Bladder microvascular endothelial cell (primary cell): Measurements from ENCODE around the gene ZNF782. TPM values are rescaled to one million over a fixed set of nuclear protein-coding genes. Genes with fewer than 3 reads are reported as not detected.

Experiments
- total RNA-seq: library from RNA; depleted of rRNA; stranded (reverse); fragments of >200 nt; gene quantifications from 2 replicates; pipeline ENCODE4 v1.2.3, GENCODE V29; 2014

ZNF782 gene
- 1.8 and 4.7 TPM in 2 replicates for total RNA-seq

DNA sequence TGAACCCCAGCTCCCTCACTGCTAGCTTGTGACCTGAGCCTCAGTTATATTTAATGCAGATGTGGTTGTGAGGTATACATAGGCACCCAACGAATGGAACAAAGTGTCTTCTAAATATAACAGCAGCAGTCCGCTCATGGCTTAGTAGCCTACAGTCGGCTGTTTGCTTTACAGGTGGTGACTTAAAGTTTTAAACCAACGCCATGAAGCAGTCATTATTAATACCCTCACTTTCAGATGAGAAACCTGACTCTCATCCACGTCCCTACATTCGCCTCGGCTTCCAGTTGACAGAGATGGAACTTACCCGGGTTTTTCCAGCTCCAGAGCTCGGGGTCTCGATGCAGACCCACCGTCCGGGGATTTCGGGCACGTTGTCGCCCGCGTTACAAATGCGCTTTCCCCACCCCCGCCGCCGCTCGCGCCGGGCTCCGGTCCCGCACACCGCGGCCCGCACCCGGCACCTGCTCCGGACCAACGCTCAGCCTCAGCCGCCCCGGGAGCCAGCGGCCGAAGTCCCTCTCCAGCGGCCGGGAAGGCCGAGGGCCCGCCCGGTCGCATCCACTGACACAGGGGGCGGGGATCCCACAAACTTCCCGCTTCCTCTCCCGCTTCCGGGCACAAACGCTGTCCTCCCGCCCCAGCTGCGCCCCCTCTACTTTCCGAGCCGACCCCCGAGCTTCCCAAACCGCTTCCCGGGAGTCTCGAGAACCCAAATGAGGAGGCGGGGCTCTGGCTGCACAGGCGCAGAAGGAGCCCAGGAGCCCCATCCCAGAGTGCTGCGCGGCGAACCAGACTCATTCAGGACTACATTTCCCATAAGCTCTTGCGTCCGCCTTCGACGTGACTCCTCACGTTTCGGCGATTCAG is at the start of gene ZNF782:
TSS of gene ZNF782 (minus strand) at position 734 of the 870 bp plus-strand sequence. CDS start 2,553 bp downstream, outside the sequence.

Other genes with a start within 250 kb of the ZNF782 start
- gene CDC14B, start 234.7 kb downstream of the ZNF782 start, total RNA-seq, result 0.81 and 10.7 TPM in 2 replicates
- gene PRXL2C, start 199.2 kb downstream of the ZNF782 start, total RNA-seq, result 15.0 and 20.6 TPM in 2 replicates
- gene ZNF510, start 76.4 kb downstream of the ZNF782 start, total RNA-seq, result 9.1 and 14.3 TPM in 2 replicates
- not detected in 2 replicates for gene NUTM2G, start 74.3 kb upstream of the ZNF782 start, total RNA-seq
- gene CTSV, start 184.6 kb upstream of the ZNF782 start, total RNA-seq, result 0.76 and 0.97 TPM in 2 replicates